ENCODE results near the gene HLCS.

Gene HLCS

DNA sequence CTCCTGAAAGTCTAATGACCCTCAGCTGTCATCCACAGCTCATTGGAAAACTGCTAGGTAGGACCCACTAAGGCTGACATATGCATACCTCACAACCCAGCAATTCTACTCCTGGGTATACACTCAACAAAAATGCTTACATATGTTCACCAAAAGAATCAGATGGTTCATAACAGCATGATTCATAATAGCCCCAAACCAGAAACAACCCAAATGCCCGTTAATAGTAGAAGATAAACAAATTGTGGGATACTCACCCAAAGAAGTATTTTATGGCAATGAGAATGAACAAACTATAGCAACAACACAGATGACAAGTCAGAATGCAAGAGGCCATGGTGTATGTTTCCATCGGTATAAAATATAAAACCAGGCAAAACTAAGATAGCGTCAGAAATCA, 124.6 kb downstream of the HLCS start:
- DNase-seq (ENCODE audit: low spot score): no peak
- TF ChIP-seq, protein P1, sequence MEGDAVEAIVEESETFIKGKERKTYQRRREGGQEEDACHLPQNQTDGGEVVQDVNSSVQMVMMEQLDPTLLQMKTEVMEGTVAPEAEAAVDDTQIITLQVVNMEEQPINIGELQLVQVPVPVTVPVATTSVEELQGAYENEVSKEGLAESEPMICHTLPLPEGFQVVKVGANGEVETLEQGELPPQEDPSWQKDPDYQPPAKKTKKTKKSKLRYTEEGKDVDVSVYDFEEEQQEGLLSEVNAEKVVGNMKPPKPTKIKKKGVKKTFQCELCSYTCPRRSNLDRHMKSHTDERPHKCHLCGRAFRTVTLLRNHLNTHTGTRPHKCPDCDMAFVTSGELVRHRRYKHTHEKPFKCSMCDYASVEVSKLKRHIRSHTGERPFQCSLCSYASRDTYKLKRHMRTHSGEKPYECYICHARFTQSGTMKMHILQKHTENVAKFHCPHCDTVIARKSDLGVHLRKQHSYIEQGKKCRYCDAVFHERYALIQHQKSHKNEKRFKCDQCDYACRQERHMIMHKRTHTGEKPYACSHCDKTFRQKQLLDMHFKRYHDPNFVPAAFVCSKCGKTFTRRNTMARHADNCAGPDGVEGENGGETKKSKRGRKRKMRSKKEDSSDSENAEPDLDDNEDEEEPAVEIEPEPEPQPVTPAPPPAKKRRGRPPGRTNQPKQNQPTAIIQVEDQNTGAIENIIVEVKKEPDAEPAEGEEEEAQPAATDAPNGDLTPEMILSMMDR (IDR thresholded peaks at IDR 0.05): no peak
- Histone ChIP-seq H3K27ac (no peak overlapping the region), H3K4me3 (no peak overlapping the region)

DNA sequence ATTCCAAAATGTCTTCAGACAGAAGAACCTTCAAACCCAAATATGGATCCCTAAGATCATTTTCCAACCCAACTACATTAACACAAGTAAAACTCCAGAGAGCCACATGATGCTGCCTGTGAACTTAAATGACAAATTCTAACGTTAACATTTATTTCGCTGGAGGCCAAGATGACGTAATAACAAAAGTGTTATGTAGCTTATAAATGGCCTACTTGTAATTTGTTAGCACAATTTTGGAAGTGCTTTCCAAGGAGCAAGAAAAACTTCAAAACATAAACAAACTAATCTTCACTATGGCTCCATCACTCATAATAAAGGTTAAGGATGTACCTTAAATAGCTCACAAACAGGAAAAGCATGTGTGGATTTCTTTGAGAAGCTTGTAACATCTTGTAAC, 126.7 kb downstream of the HLCS start:
- TF ChIP-seq, protein P1 (IDR thresholded peaks at IDR 0.05): no peak
- Histone ChIP-seq H3K27ac (no peak overlapping the region), H3K4me3 (no peak overlapping the region)
- no peak for DNase-seq (ENCODE audit: low spot score)

DNA sequence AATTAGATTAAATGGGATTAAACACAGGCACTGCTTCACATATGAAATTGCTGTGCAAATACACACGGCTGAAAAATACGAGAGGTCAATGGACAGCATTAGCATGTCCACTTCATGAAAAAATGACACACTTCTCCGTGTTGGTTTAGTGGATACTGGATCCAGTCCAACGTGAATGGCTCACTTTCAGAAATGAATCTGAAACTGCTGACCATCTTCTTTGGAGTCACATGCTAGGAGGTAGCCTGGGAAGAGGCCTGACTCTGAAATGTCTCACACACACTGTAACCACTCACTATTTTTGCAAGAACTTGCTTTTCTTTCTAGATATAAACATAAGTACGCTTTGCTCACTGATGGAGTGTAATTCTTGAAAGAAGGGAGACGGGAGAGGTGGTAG, 127.3 kb downstream of the HLCS start:
- no peak overlapping the region for H3K4me3 ChIP-seq
- TF ChIP-seq, protein P1 (IDR thresholded peaks at IDR 0.05): no peak
- DNase-seq (ENCODE audit: low spot score): no peak
- H3K27ac ChIP-seq: no peak overlapping the region

DNA sequence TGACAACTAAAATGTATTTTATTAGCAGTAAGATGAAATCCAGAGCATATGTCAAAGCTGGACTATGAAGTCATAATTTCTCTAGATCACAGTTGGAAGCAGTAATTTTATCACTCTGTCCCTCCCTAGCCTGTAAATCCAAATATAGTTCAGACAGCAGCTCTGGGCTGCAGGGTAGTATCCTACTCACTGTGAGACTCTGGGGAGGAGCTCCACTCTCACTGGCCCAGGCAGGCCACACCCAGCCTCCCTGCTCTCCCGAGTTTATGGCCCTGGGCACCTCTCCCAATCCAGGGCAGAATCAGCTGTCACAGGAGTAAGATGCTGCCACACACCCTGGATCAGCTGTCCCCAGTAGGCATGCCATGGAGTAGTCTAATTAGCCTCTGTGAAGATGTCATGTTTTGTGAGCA, 131.1 kb downstream of the HLCS start:
- DNase-seq (ENCODE audit: low spot score): no peak
- Histone ChIP-seq H3K27ac (no peak overlapping the region), H3K4me3 (no peak overlapping the region)
- TF ChIP-seq, protein P1 (IDR thresholded peaks at IDR 0.05): no peak

DNA sequence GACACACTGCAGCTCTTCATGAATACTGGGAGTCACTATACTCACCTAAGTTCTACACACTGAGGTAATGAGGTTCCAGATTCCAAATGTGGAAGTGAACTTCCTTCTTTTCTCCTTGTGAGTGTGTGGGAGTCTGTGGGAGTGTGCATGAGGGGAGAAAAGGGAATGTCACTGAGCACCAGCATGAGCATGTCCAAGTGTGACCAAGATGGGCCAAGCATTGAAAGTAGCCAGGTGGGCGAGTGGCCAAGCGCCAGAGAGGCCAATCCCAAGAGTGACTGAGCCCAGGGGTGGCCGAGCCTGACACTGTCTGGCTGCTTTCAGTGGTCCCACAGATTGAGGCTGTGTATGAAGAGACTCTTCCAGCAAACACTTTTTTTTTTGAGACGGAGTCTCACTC, 132.3 kb downstream of the HLCS start:
- Histone ChIP-seq H3K27ac (no peak overlapping the region), H3K4me3 (no peak overlapping the region)
- TF ChIP-seq, protein P1 (IDR thresholded peaks at IDR 0.05): no peak
- DNase-seq (ENCODE audit: low spot score): no peak

DNA sequence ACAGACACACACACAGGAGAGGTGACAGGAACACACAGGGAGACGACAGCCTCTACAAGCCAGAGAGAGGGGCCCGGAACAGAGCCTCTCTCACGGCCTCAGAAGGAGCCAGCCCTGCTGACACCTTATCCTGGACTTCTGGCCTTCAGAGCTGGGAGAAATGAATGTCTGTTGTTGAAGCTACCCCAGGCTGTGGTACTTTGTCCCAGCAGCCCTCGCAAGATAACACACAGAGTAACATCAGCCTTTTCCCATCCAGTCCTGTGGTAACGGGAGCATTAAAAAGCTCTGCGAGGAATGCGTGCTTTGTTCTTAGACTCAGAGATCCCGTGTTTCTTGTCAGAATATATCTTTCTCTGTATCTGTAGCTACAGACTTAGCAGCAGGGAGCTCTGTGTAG, 136.4 kb downstream of the HLCS start:
- no peak for DNase-seq (ENCODE audit: low spot score)

DNA sequence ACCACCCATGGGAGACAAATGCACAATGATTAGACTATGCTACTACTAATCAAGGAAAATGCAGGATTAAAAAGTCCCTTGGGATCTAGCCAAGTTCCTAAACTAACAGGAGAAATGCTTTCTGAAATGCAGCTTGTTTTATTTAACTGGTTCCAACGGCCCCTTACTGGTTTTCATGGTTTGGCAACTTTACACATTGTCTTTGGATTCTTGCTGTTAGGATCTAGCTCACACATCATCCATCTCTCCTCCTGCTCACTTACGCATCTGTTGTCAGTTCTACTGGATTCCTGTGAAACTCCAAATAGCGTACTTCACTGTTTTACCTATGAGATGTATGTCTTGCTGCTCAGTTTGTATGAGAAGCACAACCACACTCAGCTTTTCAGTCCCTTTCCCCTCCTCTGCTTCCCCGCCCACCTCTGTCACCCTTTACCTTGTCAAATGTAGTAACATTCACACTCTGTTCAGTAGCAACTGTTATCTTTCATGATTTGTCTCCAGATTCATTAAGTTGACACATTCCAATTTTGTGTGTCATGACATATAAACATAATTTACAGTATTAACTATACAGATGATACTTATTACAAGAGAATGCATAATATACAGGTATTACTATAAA, 137.5 kb downstream of the HLCS start:
- H3K27ac ChIP-seq: no peak overlapping the region
- no peak overlapping the region for H3K4me3 ChIP-seq
- no peak for DNase-seq (ENCODE audit: low spot score)

More for the DNA sequence above, 136.4 kb downstream of the HLCS start:
- TF ChIP-seq, protein P1 (IDR thresholded peaks at IDR 0.05): no peak
- H3K27ac ChIP-seq: no peak overlapping the region
- no peak overlapping the region for H3K4me3 ChIP-seq

More for the DNA sequence above, 137.5 kb downstream of the HLCS start:
- TF ChIP-seq, protein P1 (IDR thresholded peaks at IDR 0.05): no peak

All from coronary artery (tissue), 2 donors.